GM21825 (cell line): Measurements from ENCODE around the gene HARS2.
A peak's percentile ranks its signal among the peaks of the same experiment; 100 is the strongest.
"Not testable (repeated sequence)": the region's sequence is repeated elsewhere in the genome, so short reads cannot be mapped to it uniquely, and the experiment has no call there.

Source experiments
- ATAC-seq: cut with Tn5 transposase; IDR thresholded peaks from one replicate; pipeline ENCODE4 v1.9.1; 2021; ENCODE audit warnings: mild to moderate bottlenecking, moderate library complexity; ENCODE audit not compliant: unreplicated experiment

The HARS2 gene

DNA sequence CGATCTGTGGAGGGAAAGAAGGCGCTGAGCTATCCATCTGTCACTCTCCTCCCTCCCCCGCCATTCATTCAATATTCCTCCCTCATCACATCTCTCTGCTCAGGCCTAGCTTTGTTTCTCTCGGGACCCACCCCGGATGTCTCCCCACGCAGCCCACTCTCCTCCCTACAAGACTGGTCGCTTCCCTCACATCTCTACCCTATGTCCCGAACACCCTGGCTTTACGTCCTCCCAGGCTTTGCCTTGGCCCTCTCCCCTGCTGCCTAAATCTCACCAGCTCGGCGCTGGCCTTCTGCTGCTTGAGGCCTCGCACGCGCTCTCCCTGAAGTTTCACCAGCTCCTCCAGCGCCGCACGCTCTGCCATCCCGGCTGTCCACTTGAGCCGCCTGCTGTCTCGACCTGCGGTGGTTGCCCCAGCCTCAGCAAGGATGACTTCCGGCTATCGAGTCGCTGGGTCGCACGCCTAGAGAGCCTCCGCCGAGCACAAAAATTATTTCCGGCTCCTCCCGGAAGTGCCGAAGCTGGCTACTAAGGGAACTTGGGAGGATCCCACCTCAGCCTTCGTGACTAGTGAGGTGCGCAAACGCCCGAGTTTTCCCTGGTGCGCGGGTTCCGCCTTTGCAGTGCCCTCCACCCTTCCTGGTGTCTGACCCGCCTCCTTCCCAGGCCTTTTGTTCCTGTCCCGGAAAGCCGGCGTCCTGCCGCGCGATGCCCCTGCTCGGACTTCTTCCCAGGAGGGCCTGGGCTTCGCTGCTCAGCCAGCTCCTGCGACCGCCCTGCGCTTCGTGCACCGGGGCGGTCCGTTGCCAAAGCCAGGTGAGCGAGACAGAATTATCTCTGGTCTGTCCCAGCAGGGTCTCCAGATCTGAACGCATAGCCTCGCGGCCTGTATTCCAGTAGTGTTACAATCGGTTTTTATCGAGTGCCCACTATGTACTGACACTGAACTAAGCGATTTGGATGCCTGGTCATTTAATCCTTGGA lies at the start of gene HARS2, which contains the start of gene HARS1:
Gene HARS2 (plus strand): TSS at position 515 of the 984 bp plus-strand sequence. CDS start 194 bp downstream, at position 709.
Gene HARS1 (minus strand): TSS at position 430 of the 984 bp plus-strand sequence. CDS start 66 bp downstream, at position 364.
- ATAC-seq, result peak; percentile 98

GRCh38 chr5:140641716-140642115 lies 49.5 kb upstream of the HARS2 start:
- ATAC-seq, result no peak

- ATAC-seq, result no peak
Observed at GRCh38 chr5:140642718-140643117, 48.5 kb upstream of the HARS2 start.

DNA sequence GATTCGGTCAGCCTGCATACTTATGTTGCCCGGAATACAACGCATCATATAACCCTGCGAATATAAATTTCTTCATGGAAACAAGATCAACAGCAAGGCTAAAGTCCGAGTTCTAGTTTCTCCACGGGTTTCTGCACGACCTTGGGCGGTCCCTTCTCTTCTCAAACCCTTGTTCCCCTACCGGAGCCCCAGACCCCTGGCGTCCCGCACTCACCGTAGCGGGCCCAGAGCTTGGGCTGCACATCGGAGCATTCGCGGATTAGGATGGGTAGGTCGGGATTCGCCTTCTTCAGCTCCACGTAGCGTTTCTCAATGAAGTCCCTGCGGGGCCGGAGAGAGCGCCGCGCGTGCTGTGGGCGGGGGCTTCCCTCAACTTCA lies 44.2 kb upstream of the HARS2 start:
- ATAC-seq, result peak; percentile 11

DNA sequence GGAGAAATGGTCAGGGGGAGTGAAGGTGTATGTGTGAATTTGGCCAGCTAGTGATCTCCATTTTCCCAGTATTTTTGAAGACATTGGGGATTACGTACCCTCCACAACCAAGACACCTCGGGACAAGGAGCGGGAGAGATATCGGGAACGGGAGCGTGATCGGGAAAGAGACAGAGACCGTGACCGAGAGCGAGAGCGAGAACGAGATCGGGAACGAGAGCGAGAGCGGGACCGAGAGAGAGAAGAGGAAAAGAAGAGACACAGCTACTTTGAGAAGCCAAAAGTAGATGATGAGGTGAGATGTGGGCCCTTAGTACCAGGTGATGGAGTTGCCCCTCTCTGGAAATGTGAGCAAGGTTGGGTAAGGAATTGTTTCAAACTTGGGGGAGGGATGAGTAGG lies 32.4 kb upstream of the HARS2 start:
- no peak for ATAC-seq

DNA sequence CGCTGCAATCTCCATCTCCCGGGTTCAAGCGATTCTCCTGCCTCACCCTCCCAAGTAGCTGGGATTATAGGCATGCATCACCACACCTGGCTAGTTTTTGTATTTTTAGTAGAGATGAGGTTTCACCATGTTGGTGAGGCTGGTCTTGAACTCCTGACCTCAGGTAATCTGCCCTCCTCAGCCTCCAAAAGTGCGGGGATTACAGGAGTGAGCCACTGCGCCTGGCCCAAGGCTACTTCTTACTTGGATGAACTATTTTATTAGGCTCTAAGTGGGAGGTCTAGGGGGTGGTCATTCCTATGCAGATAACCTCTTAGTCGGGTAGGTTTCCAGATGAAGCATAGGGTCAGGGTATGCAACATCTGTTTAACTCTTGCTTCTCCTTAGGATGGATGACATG lies 30.9 kb upstream of the HARS2 start:
- ATAC-seq, result not testable (repeated sequence)

DNA sequence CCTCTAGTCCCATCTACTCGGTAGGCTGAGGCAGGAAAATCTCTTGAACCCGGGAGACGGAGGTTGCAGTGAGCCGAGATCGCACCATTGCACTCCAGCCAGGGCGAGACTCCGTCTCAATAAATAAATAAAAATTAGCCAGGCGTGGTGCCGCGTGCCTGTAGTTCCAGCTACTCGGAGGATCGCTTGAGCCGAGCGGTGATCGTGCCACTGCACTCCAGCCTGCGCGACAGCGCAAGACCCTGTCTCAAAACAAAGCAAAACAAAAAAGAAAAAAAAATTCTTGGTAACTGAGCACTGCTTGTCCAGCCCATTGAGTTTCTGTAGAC lies 27.3 kb upstream of the HARS2 start:
- no peak for ATAC-seq

GRCh38 chr5:140664359-140665119 lies 26.7 kb upstream of the HARS2 start, which contains the start of gene WDR55:
TSS of gene WDR55 (plus strand) at chr5:140664904. CDS start at chr5:140664913, 9 bp downstream.
- ATAC-seq, result peak; percentile 96

DNA sequence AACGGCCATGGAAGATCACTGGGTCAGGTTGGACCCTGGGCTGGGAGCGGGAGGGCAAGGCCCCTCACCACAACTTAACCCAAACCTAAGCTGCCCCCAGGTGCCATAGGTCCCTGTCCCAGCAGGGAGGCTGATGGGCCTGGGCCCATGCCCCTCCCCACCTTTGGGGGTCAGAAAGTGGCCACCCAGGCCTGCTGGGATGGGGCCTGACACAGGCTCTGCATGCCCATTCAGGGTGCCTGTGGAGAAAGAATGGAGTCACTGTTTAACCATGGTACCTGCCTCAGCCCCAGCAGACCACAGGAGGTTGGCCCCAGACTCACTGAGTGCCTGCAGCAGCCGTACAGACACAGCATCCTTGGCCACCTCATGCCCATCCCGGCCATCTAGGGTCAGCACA lies 20.2 kb upstream of the HARS2 start:
- ATAC-seq, result not testable (repeated sequence)

- ATAC-seq, result no peak
Observed at GRCh38 chr5:140671472-140672125, 19.7 kb upstream of the HARS2 start.

- no peak for ATAC-seq
Observed at GRCh38 chr5:140672455-140673186, 18.6 kb upstream of the HARS2 start.

DNA sequence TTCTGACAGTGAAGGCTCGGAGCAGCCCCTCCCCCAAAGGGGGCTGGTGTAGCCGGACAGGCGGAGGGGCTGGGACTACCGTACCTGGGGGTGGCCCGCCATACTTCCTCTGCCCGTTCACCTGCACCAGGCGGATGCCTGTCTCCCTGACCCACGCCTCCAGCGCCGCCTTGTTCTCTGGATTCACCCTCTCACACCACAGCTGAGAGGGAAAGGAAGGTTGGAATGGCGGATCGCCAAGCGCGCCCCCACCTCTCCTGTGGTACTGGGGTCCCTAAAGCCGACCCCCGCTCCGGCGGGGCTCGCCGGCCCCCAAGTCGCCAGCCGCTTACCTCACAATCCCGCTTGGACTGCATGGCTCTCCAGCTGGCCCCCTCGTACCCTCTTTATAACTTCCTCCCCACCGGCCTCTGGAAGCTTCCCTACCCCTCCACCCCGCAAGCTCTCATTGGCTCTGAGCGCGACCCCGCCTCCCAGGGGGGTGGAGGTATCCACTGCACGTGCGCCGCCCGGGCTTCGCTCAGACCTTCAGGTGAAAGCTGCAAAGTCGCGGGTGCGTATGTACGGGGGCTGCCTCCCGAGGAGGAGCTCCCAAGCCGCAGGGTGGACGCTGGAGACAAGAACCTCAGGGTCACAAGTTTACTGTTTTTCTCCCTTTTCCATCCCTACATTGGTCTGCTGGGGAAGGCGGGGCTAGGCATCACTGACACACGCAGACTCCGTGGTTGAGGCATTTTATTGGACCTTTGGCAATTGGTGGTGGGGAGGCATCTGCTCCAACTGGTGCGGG lies 17.9 kb upstream of the HARS2 start, which contains the start of gene DND1:
Gene DND1 (minus strand): TSS at position 390 of the 790 bp plus-strand sequence. CDS start 34 bp downstream, at position 356.
- no peak for ATAC-seq

DNA sequence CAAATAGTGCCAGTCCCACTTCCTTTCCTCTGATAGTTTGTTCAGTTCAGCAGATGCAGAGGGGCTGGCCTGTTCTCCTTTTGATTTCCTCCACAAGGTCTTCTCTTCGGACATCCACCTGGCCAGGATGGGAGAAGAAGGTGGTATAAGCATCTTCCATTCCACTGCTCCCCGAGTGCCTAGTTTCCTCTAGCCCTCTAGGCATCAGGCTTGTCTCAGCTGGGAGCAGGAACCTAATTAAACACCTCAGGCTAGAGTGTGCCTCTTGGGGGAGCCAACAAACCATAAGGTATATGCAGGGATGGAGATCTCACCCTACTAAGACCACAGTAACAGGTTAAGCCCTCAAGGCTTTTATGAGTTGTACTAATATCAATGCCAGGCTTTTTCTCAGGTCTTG lies 17.0 kb upstream of the HARS2 start:
- ATAC-seq, result no peak

DNA sequence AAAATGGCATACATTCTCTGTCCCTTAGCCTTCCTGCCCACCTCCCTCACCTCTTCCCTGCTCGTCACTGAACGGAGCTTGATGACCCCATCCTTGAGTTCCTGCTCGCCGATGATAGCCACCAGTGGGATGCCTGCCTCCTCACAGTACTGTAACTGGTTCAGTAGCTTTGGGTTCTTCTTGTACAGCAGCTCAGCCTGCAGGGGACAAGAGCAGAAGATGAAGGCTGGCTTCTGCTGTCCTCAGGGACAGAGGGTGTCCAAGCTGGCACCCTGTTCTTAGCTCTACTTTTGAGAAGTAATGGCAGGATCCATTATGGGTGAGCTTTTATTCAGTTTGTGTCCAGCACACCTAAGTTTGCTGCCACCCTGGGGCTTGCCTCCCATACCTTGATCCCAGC lies 16.6 kb upstream of the HARS2 start:
- no peak for ATAC-seq

DNA sequence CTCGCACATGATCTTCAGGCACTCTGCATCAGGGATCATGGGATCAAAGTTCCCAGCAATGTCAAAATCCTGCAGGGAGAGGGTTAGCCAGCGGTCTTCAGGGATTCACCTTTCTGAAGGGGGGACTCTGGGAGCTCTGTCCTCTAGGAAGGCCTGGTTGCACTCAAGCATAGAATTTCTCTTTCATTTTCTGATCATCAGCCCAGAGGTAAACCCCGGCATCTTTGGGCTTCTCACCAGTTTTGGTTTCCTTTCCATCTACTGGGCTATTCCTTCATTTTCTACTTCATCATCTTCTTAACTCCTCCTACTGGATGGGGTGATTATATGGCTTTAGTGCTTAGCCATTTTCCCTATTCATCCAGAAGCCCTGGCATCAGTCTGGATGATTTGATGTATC lies 13.3 kb upstream of the HARS2 start:
- ATAC-seq, result no peak

DNA sequence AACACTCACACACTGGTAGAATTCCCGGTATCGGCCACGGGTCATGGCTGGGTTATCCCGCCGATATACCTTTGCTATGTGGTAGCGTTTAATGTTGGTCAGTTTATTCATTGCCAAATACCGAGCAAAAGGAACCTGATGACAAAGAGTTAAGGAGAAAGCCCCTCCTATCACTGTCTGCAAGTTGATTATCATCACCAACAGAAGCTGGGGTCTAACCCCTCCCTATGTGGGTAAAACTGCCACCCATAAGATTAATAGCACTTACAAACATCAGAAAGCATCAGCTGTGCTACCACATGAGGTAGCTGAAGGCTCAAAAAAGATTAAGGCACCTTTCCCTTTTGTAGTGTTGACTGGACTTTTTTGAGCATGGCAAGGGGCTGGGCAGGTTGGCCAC lies 12.3 kb upstream of the HARS2 start:
- ATAC-seq, result no peak

DNA sequence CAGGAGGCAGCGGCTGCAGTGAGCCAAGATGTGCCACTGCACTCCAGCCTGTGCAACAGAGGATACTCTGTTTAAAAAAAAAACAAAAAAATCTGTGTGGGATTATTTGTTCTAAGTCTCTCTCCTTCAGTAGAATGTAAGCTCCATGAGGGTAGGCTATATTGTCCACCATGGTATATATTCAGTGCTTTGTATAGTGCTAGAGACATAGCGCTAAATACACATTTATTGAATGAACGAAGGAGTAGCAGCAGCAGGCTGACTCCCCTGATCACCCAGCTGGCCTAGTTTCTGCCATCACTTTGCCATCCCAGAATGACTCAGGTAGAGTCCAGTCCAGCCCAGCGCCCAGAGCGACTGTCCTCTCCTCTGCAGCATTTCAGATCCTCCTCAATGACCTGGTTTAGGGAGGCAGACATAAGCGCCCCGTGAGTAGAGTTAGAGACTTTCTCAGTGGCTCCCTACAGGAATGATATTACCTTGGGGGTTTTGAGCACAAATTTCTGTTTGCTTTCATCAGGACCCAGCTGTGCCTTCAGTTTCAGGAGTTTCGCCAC lies 801 bp upstream of the HARS2 start:
- ATAC-seq, result peak; percentile 6

- ATAC-seq, result no peak
Observed at GRCh38 chr5:140694276-140694675, 3.0 kb downstream of the HARS2 start.

- ATAC-seq, result no peak
Observed at GRCh38 chr5:140696891-140697492, 5.7 kb downstream of the HARS2 start.
